GM10847 (cell line): Measurements from ENCODE around the gene ATP6V0A1.

Experiments used
- POLR2A ChIP-seq: IDR thresholded peaks from 2 replicates; pipeline ENCODE4 v1.6.1; 2011; ENCODE audit not compliant: insufficient read length; ENCODE audit errors: extremely low read depth

Gene ATP6V0A1

DNA sequence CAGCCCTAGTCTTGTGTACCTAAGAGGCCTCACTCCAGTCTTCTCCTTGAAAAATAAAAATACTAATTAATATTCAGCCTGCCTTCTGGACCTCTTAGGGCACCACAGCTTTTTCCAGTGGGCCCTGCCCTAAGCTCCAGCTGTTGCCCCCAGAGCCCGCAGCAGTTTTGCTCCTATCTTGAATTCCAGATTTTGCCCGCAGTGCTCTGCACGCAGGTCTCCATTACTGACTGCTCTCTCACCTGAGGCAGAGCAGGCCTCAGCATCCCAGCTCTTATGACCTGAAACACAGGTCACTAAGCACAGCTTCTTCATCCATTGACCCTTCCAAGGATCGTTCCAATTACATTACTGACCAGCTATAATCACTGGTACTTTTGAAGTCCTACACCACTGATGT, 49.0 kb downstream of the ATP6V0A1 start:
- no peak for TF ChIP-seq POLR2A

DNA sequence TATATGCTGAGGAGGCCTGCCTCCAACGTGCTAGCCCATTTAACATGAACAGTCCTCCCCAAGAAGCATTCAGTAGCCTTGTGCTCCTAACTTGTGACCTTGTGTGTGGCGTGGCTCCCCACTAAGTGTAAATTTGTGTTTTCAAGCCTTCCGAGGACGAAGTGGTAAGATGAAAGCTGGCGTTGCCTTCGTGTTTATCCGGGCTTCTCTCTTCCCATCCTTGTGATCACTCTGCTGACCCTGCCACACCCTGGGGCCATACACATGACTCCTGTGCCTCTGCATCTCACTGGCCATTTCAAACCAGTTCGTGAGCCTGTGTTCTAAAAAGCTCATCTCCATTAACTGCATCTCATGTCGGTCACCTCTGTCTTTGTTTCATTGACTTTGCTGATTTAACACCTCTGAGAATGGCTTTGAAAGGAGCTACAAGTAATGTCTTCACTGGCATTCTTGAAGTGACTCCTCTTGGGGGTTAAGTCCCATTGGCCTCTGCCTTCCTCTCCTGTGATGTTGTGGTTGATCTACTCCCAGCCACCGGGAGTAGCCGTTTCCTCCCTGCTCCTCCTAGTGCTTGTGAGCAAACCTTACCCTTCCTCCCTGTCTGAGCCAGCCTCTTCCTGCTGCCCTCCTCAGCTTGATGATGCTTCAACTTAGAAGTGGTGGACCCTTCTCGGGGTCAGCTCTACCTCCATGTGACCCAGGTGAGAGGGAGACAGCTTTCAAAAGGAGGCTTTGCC, 49.9 kb downstream of the ATP6V0A1 start:
- TF ChIP-seq POLR2A: no peak

DNA sequence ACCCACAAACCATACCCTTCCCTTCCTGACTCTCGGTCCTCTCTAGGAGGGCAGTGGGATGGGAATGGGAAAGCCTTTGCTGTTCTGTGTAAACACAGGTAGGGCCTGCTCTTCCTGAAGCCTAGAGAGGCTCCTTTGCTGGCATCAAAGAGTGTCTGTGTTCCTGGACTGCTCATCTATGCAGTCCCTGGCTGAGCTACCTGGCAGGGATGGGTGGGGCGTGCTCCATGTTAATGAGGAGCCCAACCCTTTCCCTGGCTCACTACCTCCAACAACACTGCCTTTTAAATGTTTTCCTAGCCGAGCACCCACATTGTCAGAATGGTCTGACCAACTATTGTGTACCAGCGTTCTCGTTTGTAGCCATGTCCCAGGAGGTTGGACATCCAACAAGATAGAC, 50.7 kb downstream of the ATP6V0A1 start:
- no peak for TF ChIP-seq POLR2A

DNA sequence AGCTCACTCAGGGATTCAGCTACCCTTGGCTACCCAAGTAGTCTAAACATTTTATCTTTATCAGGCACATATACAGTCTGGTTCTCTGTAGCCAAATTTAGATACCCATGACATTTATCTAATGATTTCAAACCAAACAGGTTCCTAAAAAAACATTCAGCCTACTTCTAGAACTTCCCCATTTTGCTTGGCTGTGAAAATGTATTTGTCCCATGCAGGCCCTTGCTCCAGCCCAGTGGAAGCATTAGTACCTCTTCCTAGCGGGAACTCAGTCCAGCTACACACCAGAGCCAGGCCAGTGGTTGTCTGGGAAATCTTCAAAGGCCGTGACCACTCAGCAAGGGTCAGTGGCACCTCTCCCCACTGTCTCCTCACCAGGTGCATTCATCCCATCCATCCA, 51.2 kb downstream of the ATP6V0A1 start:
- no peak for TF ChIP-seq POLR2A

DNA sequence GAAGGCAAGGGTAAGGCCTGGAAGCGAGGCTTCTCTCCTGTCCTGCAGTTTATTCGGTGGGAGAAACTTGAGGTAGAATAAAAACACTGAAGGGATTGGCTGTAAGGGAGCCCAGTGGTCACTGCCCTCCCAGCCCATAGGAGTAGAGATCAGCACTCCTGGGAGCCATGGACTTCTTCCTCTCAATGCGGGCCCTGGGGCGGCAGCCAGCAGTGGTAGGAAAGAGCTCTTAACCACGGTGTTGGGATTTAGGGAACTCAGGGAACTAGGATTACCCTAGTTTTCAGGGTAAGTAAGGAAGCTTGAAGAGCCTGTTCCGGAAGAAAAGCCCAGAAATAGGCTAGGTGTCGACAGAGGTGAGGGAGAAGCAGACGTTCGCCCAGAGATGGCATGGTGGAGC, 53.6 kb downstream of the ATP6V0A1 start:
- no peak for TF ChIP-seq POLR2A

DNA sequence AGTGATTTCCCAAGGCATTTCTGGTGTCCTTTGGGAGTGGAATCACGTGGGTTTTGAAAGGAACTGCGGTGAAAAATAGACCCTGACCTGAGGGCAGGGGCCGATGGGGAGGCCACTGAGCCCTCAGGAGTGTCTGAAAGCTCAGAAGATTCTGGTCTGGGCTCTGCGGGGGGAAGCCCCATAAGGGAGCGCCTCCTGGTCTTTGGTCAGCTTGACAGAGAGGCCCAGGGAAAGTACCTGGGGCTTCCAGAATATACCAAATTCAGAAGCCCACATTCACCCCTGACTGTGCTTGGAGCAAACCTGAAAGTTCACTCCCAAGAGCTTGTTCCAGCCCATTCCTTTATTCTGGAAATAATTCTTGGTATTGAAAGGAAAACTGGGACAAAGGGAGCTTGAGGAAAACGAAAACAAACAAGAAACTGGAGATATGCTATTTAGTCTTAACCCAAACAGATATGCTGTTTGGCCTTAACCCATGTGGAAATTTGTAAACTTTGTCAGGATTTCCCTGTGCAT, 54.1 kb downstream of the ATP6V0A1 start:
- TF ChIP-seq POLR2A: no peak

DNA sequence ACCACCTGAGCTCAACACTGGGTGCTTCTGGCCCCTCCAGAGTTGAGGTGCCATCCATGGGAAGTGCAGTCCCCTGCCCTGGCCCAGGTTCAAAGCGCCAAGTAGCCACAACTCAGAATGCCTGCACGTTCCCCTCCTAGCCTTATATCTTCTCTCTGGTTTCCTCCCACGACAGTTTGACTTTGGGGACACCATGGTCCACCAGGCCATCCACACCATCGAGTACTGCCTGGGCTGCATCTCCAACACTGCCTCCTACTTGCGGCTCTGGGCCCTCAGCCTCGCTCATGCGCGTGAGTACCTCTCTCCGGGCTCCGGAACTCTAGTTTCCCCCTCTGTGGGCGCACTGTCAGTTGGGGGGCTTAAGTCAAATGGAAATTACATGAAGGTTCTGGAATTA, 55.0 kb downstream of the ATP6V0A1 start:
- no peak for TF ChIP-seq POLR2A

DNA sequence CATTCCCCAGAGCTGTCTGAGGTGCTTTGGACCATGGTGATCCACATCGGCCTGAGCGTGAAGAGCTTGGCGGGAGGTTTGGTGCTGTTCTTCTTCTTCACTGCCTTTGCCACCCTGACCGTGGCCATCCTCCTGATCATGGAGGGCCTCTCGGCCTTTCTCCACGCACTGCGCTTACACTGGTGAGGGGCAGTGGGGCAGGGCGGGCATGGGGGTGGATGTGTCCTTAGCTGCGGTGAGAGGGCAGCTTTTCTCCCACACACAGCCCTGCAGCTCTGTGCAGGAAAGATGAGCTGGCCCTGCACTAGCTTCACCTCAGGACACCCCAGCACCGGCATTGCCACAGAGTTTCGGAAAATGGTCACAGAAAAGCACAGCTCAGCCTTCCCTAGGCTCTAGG, 55.6 kb downstream of the ATP6V0A1 start:
- no peak for TF ChIP-seq POLR2A

DNA sequence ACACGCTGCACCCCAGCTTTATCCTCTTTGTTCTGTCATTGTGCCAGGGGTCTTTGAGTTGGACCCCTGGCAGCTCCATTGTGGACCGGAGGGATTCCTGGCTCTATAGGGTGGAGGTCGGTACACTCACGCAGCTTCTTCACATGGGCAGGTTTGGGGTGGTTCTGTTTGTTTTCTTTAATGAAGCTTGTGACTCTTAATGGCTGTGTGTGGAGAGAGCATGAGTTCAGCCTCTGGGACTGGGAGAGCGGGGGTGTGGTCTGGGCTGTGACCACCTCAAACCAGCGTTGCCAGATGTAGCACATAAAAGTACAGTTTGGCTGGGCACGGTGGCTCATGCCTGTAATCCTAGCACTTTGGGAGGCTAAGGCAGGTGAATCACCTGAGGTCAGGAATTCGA, 56.2 kb downstream of the ATP6V0A1 start:
- no peak for TF ChIP-seq POLR2A

DNA sequence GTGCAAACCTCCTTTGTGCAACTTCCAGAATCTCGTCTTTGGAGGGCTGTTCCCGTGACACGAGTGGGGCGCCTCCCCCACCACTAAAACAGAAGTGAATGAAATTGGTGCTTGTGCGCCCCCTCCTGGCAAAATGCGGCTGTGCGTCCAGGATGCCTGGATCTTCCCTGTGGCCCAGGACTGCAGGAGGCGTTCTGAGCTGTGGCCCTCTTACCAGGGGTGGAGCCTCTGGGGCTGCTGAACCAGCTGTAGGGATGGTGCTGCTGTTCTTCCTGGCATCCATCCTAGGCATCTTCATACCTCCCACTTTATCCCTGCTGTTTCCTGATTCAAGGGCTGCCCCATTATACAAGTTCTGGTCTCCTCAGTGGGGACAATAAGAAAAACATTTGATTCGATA, 58.8 kb downstream of the ATP6V0A1 start:
- no peak for TF ChIP-seq POLR2A

DNA sequence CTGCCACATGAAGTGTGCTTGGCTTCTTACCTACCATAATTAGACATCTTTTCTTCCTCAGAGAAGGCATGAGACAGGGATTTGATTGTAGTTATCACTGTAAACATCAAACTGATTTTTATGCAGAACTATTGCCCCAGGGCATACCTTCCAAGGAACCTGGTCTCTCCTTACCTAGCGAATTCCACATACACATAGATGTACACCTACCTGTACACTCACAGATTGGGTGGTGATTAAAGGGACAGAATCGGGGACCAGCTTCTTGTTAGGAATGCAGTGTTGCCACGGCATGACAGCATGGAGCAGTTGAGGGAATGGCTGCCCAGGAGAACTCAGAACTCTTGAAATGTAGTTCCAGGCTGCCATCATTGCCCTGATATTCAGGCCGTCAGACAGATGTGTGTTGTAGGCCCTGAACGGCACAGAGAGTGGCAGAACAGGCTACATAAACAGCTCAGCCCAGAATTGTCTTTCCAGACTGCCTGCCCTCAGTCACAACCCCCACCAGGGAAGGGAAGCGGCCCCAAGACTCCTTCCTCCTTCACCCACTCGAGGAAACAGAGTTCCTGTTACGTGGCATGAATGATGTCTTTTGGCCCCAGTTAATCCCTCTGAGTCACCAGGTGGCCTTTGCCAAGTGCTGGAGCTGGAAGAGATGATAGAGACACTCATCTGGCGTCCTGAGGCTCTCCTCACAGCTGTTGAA, 59.5 kb downstream of the ATP6V0A1 start:
- TF ChIP-seq POLR2A: no peak

DNA sequence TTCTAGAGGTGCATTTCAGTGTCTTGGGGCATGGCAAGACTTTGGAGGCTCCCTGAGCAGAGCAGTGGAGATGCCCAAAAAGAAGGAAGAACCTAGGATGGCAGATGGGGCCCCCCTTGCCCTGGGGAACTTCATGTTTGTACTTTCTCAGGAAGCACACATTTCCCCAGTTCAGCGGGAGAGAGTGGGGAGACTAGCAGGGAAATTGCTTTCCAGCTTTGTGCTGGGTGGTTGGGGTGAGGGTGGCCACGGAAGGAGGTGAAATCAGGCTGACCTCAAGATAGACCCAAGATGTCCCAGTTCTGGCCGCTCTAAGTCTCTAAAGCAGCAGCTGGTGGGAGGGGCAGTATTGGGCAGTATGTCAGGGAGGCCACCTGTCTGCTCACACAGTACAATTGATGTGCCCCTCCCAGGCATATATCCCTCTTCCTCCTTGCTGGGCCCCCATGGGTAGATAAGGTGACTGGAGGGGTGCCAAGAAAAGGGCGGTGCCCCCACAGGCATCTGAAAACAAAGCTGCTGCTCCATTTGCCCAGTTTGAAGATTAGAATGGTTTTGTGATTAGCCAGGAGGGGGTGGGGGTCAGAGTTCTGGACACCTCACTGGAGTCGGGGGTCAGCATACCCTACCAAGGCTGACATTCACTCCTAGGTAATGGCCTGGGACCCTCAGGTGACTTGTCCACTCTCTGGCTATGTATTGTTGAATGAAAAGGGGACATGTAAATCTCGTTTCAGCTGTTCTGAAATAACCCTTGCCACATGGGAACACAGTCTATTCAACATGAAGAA, 60.3 kb downstream of the ATP6V0A1 start:
- TF ChIP-seq POLR2A: no peak

DNA sequence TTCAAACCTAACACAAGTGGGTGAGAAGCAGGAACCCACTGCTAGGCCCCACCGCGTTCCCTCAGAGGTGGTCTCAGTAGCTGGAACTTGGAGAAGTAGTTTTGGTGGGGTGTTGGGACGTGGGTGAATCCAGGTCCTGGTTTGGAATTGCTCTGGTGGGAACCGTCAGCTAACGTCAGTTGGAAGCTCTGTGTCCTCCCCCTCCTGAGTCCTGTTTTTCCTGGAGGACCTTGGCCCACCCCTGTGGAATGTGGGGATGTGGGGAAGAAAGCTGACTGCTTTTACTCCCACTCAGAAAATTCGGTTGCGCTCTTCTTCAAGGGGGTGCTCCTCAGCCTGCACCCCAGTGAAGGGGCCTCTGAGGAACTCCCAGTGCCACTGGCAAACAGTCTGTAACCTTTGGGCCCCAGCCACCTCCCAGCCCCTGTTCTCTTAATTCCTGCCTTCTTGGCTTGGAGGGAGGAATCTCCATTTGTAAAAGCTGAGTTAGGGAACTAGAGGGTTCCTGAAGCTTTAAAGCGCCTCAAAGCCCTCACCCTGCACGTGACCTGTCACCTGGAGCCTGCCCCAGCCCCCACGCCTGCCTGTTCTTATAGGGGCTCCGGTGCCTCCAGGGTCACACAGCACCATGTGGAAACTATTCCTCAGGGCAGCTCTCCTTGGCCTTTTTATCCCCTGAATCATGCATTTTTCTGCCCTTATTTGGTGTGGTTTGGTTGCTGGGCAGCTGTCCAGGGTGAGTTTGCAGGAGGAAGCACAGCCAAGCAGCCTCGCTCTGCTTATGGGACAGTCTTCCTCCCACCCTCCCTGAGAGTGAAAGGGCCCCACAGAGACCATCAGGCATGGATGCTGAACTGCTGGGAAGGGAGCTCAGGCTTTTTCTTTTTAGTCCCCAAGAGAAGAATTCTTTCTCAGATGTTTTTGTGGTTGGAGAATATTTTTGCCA, 61.1 kb downstream of the ATP6V0A1 start:
- no peak for TF ChIP-seq POLR2A

DNA sequence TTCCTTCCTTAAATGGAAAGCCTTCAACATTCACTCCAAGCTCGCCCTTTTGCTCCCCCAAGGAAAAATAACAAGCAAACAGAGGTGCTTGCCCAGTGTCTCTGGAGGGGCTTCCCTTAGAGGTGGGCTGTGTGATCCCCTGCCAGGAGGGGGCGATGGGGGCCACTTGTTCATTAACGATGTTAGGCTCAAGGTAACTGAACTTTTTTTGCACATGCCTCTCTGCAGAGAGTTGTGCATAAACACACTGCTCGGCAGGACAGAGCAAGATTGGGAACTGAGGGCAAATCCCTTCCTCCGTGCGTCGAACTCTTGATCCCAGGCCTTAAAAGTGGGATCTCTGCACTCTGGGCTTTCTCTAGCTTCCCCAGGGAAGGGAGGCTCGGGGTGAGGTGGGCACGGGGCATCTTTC, 61.9 kb downstream of the ATP6V0A1 start:
- no peak for TF ChIP-seq POLR2A

DNA sequence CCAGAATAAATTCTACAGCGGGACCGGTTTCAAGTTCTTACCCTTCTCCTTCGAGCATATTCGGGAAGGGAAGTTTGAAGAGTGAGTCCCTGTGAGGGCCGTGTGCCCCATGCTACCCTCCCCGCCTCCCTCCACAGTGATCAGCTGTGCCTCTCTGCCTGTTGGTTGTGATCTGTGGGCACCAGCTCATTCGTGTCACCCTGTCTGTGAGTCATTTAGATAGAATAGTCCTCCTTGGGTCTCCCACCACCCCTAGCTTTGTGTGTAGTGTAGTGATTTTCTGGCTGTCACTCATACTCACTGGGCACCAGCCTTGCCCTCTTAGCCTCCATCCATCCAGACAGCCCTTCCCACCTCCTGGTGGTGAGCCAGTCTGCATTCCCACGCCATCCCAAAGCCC, 62.4 kb downstream of the ATP6V0A1 start:
- no peak for TF ChIP-seq POLR2A
